Endothelial cell of umbilical vein (primary cell): ENCODE data around the gene DIP2B. TPM values are rescaled to one million over a fixed set of nuclear protein-coding genes. Genes with fewer than 3 reads are reported as not detected.
"Not testable (repeated sequence)": the region's sequence is repeated elsewhere in the genome, so short reads cannot be mapped to it uniquely, and the experiment has no call there.

Source experiments
- BruUV-seq: library from RNA; stranded (reverse); fragments of 400-500 nt; replicated peaks from 2 replicates; lab custom pipeline; 2021; lab: Mats Ljungman, UMichigan
- CTCF ChIA-PET: fragments of 300-600, 350-600 bp; sonication (Branson Sonifier 250); formaldehyde crosslinking; loops from one replicate; lab custom pipeline; 2021; ENCODE audit warnings: antibody characterized with exemption, inconsistent platforms; lab: Charles Lee
- POLR2A ChIA-PET: fragments of 300-600, 350-600 bp; sonication (Branson Sonifier 250); formaldehyde crosslinking; loops from one replicate; lab custom pipeline; 2021; ENCODE audit warnings: antibody characterized with exemption, inconsistent platforms; lab: Charles Lee
- DNase-seq: peaks from one replicate; pipeline ENCODE4 v3.0.0-alpha.2; 2011; ENCODE audit warnings: low read depth, low spot score
- FAIRE-seq: peaks from 2 replicates; lab custom pipeline; 2011; peaks lifted over from hg19 to GRCh38; lab: Jason Lieb, UNC
- H2AFZ ChIP-seq: 2 replicates; pipeline ENCODE4 v1.6.0; 2012; ENCODE audit warnings: low read depth, low read length, control low read depth, inconsistent platforms
- H3K27ac ChIP-seq: 2 replicates; pipeline ENCODE4 v1.5.1; 2011; ENCODE audit warnings: low read depth, mild to moderate bottlenecking, control low read depth, low read length, moderate library complexity; ENCODE audit not compliant: insufficient read depth
- H3K27me3 ChIP-seq, 2 experiments: 2 replicates each; pipeline versions ENCODE4 v1.6.0 to v1.6.1; 2011; ENCODE audit warnings: low read length in 2 of 2, mixed read lengths in 1 of 2; ENCODE audit not compliant: control insufficient read depth in 2 of 2, insufficient read depth in 2 of 2
- H3K36me3 ChIP-seq, 2 experiments: 2 replicates in 1 of 2; 3 replicates in 1 of 2; pipeline ENCODE4 v1.5.1; 2011; ENCODE audit warnings: low read length in 2 of 2, mild to moderate bottlenecking in 1 of 2, moderate library complexity in 1 of 2; ENCODE audit not compliant: control insufficient read depth in 2 of 2, insufficient read depth in 2 of 2; ENCODE audit errors: extremely low read depth in 1 of 2
- H3K4me1 ChIP-seq: 3 replicates; pipeline ENCODE4 v1.5.1; 2011; ENCODE audit warnings: mild to moderate bottlenecking, low read length; ENCODE audit not compliant: control insufficient read depth, insufficient read depth; ENCODE audit errors: extremely low read depth
- H3K4me2 ChIP-seq: 2 replicates; pipeline ENCODE4 v1.6.1; 2011; ENCODE audit warnings: low read length, control low read depth, mixed read lengths; ENCODE audit not compliant: insufficient read depth
- H3K4me3 ChIP-seq, 3 experiments: fragments of 200-600 bp in 1 of 3; sonication (generic), shearing (Covaris generic) in 1 of 3; replicated peaks in 1 of 3; 2 replicates each; pipeline ENCODE4 v1.5.1; 2011 to 2016; ENCODE audit warnings: control low read depth in 3 of 3, low read length in 3 of 3, mild to moderate bottlenecking in 2 of 3, inconsistent platforms in 1 of 3, low read depth in 1 of 3, moderate library complexity in 1 of 3; ENCODE audit not compliant: insufficient read depth in 1 of 3
- H3K79me2 ChIP-seq: 2 replicates; pipeline ENCODE4 v1.6.0; 2012; ENCODE audit warnings: low read length, inconsistent platforms; ENCODE audit not compliant: control insufficient read depth, insufficient read depth
- H3K9ac ChIP-seq: replicated peaks from 2 replicates; pipeline ENCODE3; 2011; ENCODE audit warnings: low read length, control low read depth; ENCODE audit not compliant: insufficient read depth; ENCODE audit errors: extremely low read depth
- H3K9me1 ChIP-seq: replicated peaks from 3 replicates; pipeline ENCODE4 v1.6.0; 2011; ENCODE audit warnings: mild to moderate bottlenecking, low read length; ENCODE audit not compliant: control insufficient read depth, insufficient read depth; ENCODE audit errors: extremely low read depth
- H3K9me3 ChIP-seq: replicated peaks from 2 replicates; pipeline ENCODE4 v1.5.1; 2012; ENCODE audit warnings: low read length, inconsistent platforms; ENCODE audit not compliant: control insufficient read depth, insufficient read depth
- H4K20me1 ChIP-seq: replicated peaks from 2 replicates; pipeline ENCODE3; 2011; ENCODE audit warnings: mild to moderate bottlenecking, low read length; ENCODE audit not compliant: control insufficient read depth, insufficient read depth; ENCODE audit errors: extremely low read depth
- EZH2 ChIP-seq: IDR thresholded peaks from 2 replicates; pipeline ENCODE4 v1.6.1; 2012; ENCODE audit warnings: borderline replicate concordance, low read depth, mild to moderate bottlenecking, moderate library complexity, low read length, inconsistent platforms; ENCODE audit not compliant: severe bottlenecking
- GATA2 ChIP-seq: IDR thresholded peaks from 2 replicates; pipeline ENCODE4 v1.7.0; 2011; ENCODE audit warnings: low read depth, mild to moderate bottlenecking, moderate library complexity, mixed read lengths, low read length; ENCODE audit not compliant: insufficient read length, insufficient read depth
- JUN ChIP-seq: IDR thresholded peaks from 2 replicates; pipeline ENCODE4 v1.6.1; 2011; ENCODE audit warnings: borderline replicate concordance, low read depth; ENCODE audit not compliant: insufficient read length, insufficient read depth
- POLR2A ChIP-seq: IDR thresholded peaks from 2 replicates; pipeline ENCODE4 v1.6.1; 2012; ENCODE audit warnings: low read depth, mild to moderate bottlenecking, control low read depth, low read length
- POLR2AphosphoS5 ChIP-seq: IDR thresholded peaks from 2 replicates; pipeline ENCODE4 v1.6.1; 2012; ENCODE audit warnings: low read depth, mild to moderate bottlenecking, control low read depth, low read length, moderate library complexity; ENCODE audit not compliant: insufficient read depth
- dilution Hi-C: fragments of 300-500 bp; cut with MboI; formaldehyde crosslinking; loops from one replicate; pipeline ENCODE4 v1.15.0; 2019; ENCODE audit warnings: low sequenced_read_pairs; ENCODE audit not compliant: extremely low pct_ligation_motif_present
- intact Hi-C: fragments of 100-400 bp; cut with micrococcal nuclease; formaldehyde crosslinking; loops from one replicate; pipeline ENCODE4 v1.10.0; 2022
- polyA plus RNA-seq, 4 experiments: library from polyadenylated mRNA; depleted of rRNA in 3 of 4; stranded (reverse) in 3 of 4; unstranded in 1 of 4; fragments of >200 nt; gene quantifications; 2 replicates each; pipeline versions ENCODE4 v1.2.1 to v1.2.3, GENCODE V29; 2011 to 2012; ENCODE audit warnings: missing spikeins in 1 of 4
- total RNA-seq: library from RNA; stranded (reverse); gene quantifications from 2 replicates; pipeline ENCODE4 v1.2.3, GENCODE V29; 2021
- TF ChIP-seq, protein P1 (sequence below): IDR thresholded peaks from 2 replicates; pipeline ENCODE4 v1.6.1; 2011; ENCODE audit not compliant: insufficient read depth, insufficient read length

The DIP2B gene
- total and polyA plus RNA-seq, 2 donors (not counting 3 experiments of a cell fraction or from before 2014, with no cell fraction given), result 14.5 to 28.0 TPM

- intact Hi-C loops (no loop called here), dilution Hi-C loops (no loop called here)
Observed at GRCh38 chr12:50520416-50521207, 15.8 kb downstream of the DIP2B start.

GRCh38 chr12:50521781-50522180, 17.0 kb downstream of the DIP2B start:
- intact Hi-C loops, FAIRE-seq, CTCF ChIA-PET, H3K9me1 ChIP-seq, POLR2A ChIA-PET, DNase-seq, BruUV-seq, H2AFZ ChIP-seq, H3K27ac ChIP-seq, H3K27me3 ChIP-seq, H4K20me1 ChIP-seq, dilution Hi-C loops, H3K36me3 ChIP-seq, H3K9ac ChIP-seq, H3K4me2 ChIP-seq, H3K4me3 ChIP-seq, H3K9me3 ChIP-seq: not testable (repeated sequence)
- H3K79me2 ChIP-seq, result peaks cover 34% of the 10 kb centered on the region
- peaks cover 12% of the 10 kb centered on the region for H3K4me1 ChIP-seq

More at GRCh38 chr12:50520416-50521207, 15.8 kb downstream of the DIP2B start:
- H3K27me3 ChIP-seq, result no peaks in the 10 kb centered on the region
- no TSS peak for BruUV-seq
- no peak for FAIRE-seq
- TF ChIP-seq JUN (no peak), POLR2AphosphoS5 (no peak), EZH2 (no peak), POLR2A (no peak), GATA2 (no peak)
- TF ChIP-seq, protein P1, sequence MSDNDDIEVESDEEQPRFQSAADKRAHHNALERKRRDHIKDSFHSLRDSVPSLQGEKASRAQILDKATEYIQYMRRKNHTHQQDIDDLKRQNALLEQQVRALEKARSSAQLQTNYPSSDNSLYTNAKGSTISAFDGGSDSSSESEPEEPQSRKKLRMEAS, result no peak
- H3K9ac ChIP-seq, result no peak overlapping the region
- no peaks in the 10 kb centered on the region for H3K9me1 ChIP-seq
- no peak overlapping the region for H2AFZ ChIP-seq
- no peak overlapping the region for H3K4me3 ChIP-seq
- H3K36me3 ChIP-seq, result no peaks in the 10 kb centered on the region
- H3K27ac ChIP-seq, result no peak overlapping the region
- H3K4me2 ChIP-seq, result no peak overlapping the region
- H3K9me3 ChIP-seq, result no peaks in the 10 kb centered on the region
- H3K79me2 ChIP-seq, result peaks cover 41% of the 10 kb centered on the region
- ChIA-PET POLR2A (interaction anchor here (0.7 kb wide), 1 partner anchor 103 kb away, joined by 4 read pairs; no protein-coding TSS in a partner anchor), CTCF (interaction anchor here (0.6 to 2.3 kb wide), 7 partner anchors 11 to 117 kb away, joined by 3 to 10 read pairs (median 3); partner anchors contain the start of gene DIP2B)
- H3K4me1 ChIP-seq, result peaks cover 12% of the 10 kb centered on the region
- peak; percentile 19 for DNase-seq
- H4K20me1 ChIP-seq, result no peaks in the 10 kb centered on the region
